NCI-H2227 (cell line): ENCODE data around the gene FOLR3.
"Not testable (repeated sequence)": the region's sequence is repeated elsewhere in the genome, so short reads cannot be mapped to it uniquely, and the experiment has no call there.

ENCODE experiments used
- DNase-seq: peaks from one replicate; lab custom pipeline; 2025; ENCODE audit not compliant: unreplicated experiment; lab: John Stamatoyannopoulos, UW

The FOLR3 gene

GRCh38 chr11:72135473-72135872, at the start of gene FOLR3:
FOLR3 (plus strand) TSS chr11:72135725; CDS start chr11:72135953, 228 bp downstream.
- DNase-seq = not testable (repeated sequence)

GRCh38 chr11:72088076-72088808, 47.3 kb upstream of the FOLR3 start:
- no peak for DNase-seq

GRCh38 chr11:72091292-72091691, 44.2 kb upstream of the FOLR3 start:
- peak; percentile 72 for DNase-seq

GRCh38 chr11:72098741-72099140, 36.8 kb upstream of the FOLR3 start:
- no peak for DNase-seq

GRCh38 chr11:72100009-72100408, 35.5 kb upstream of the FOLR3 start:
- DNase-seq = no peak

- no peak for DNase-seq
Observed at GRCh38 chr11:72100462-72100861, 35.1 kb upstream of the FOLR3 start.

- no peak for DNase-seq
Observed at GRCh38 chr11:72102162-72102561, 33.4 kb upstream of the FOLR3 start.

- DNase-seq = no peak
Observed at GRCh38 chr11:72102631-72102945, 32.9 kb upstream of the FOLR3 start.

- DNase-seq = peak; percentile 99
Observed at GRCh38 chr11:72102946-72103753, 32.4 kb upstream of the FOLR3 start, which contains the start of gene LAMTOR1. LAMTOR1 (minus strand) TSS chr11:72103297; CDS start chr11:72103224, 73 bp downstream.

- no peak for DNase-seq
Observed at GRCh38 chr11:72103754-72104167, 31.8 kb upstream of the FOLR3 start.

GRCh38 chr11:72105888-72106287, 29.6 kb upstream of the FOLR3 start, which contains the start of gene TOMT:
TOMT (plus strand) TSS chr11:72105924; CDS start chr11:72105952, 28 bp downstream.
- DNase-seq = no peak

GRCh38 chr11:72111300-72112142, 24.0 kb upstream of the FOLR3 start:
- DNase-seq = peak; percentile 44

- DNase-seq = peak; percentile 99
Observed at GRCh38 chr11:72112143-72112977, 23.2 kb upstream of the FOLR3 start, which contains the start of gene ANAPC15. ANAPC15 (minus strand) TSS chr11:72112695; CDS start chr11:72111276, 1,419 bp downstream.

- no peak for DNase-seq
Observed at GRCh38 chr11:72112978-72113808, 22.3 kb upstream of the FOLR3 start.

GRCh38 chr11:72114570-72114969, 21.0 kb upstream of the FOLR3 start:
- DNase-seq = no peak

- DNase-seq = no peak
Observed at GRCh38 chr11:72116019-72116755, 19.3 kb upstream of the FOLR3 start.

- DNase-seq = no peak
Observed at GRCh38 chr11:72119198-72119597, 16.3 kb upstream of the FOLR3 start.

- DNase-seq = no peak
Observed at GRCh38 chr11:72120930-72121329, 14.6 kb upstream of the FOLR3 start.

GRCh38 chr11:72122607-72123006, 12.9 kb upstream of the FOLR3 start:
- no peak for DNase-seq
